Stimulated activated CD8-positive, alpha-beta memory T cell treated with anti-CD3 and anti-CD28 coated beads, Interleukin-15, amount 100 ng/mL, for 24 hours (primary cell): Measurements from ENCODE around the gene RTP5.
"Not testable (repeated sequence)": the region's sequence is repeated elsewhere in the genome, so short reads cannot be mapped to it uniquely, and the experiment has no call there.

Source experiments
- DNase-seq: peaks from one replicate; pipeline ENCODE4 v3.0.0-alpha.2; 2020; ENCODE audit warnings: low read depth

Gene RTP5

DNA sequence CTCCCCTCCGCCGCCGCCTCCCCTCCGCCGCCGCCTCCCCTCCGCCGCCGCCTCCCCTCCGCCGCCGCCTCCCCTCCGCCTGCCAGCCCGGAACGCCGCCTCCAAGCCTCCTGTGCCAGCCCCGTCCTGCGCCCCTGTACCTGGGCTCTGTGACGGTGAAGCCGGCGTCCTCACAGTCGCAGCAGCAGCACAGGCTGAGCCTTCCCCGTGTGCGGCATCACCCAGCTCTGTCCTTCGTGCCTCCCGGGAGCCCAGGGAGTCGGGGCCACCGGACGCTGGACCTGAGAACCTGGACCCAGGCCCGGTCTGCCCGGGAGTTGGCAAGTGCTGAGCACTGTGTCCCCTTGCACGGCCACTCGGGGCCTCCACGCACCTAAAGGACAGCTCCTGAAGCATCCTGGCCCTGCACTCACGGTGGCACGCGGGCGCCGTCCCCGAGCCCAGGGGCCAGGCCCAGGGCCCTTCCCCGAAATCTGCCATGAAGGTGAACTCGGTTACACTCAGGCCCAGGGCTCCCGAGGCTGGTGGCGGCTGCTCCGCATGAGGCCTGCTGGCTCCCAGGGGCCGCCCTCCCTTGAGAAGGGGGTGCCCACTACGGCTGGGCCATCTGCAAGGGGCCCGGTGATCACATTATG is 32.9 kb downstream of the RTP5 start:
- no peak for DNase-seq

GRCh38 chr2:241903121-241904010 is 33.8 kb downstream of the RTP5 start:
- DNase-seq = no peak

DNA sequence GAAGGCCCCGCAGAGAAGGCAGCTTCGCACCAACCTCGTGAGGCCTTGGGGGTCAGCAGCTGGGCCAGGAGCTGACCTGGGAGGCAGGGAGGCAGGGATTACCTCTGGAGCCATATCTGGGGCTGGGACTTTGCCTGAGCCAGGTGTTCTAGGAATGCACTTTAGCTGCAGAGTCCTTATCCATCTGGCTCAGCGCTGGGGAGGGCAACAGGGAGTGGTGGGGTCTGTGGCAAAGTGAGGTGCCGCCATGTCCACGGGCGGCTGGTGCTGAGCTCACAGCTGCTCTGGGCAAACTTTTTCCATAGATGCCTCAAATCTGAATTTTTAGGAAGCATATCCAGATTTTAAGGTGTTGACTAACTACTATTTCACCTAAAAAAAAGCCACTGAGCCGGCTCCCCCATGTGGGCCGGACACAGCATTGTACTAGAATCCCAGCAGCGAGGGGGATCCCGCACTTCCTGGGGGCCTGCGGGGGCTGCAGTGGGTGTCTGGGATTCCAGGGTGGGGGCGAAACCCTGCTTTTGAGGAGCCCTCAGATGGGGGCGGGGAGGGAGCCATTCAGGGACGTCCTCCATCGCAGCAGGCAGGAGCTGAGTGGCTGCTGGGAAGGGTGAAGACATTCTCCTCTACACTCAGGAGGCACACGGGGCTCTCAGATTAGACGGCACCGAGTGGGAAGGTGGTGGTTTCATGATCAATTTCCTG is 34.6 kb downstream of the RTP5 start:
- no peak for DNase-seq

GRCh38 chr2:241904791-241905710 is 35.5 kb downstream of the RTP5 start:
- no peak for DNase-seq

DNA sequence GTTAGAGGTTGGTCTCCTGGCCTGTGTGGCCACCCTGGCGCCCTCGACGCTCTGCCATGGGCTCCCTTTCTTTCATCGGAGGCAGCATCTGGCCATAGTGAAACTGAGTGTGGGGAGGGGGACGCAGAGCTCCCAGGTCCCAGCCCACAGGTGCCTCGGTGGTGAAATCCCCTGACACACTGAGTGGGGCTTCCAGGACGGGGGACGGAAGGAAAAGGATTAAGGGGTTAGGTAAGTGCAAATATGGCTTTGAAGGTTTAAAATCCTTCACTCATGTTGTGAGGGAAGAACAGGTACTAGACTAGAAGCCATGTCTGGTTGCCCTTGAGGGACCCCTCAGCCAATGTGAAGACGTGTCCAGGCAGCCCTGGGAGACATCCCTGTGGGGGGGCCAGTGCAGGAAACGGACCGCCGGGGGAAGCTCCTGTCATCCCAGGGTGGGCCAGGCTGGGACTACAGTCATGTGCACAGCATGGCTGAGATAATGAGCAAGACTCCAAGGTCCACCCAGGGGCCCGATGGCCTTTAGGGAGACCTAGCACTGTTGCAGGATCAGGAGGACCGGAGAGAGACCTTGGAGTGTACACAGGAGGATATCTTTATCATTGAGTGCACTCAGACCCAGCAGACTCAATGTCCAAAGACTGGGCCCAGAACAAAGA is 36.3 kb downstream of the RTP5 start:
- DNase-seq = no peak

DNA sequence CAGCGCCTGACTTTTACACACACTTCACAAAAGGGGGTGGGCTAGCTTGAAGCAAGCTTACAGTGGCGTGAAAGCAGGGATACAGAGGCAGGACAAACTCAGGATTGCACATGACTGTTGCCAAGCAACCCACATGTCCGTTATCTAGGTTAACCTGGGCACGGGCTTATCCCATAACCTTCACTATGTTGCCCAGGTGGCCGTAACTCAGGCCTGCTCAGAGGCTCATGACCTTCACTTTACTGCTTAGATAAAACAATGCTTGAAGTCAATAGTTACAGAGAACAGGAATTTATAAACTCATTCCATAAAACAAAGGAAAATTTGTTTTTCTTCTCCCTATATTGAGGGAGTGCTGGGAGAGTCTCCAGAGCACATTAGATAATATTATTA is 36.8 kb downstream of the RTP5 start:
- DNase-seq = not testable (repeated sequence)

- DNase-seq = no peak
Measured at GRCh38 chr2:241906826-241907570, 37.5 kb downstream of the RTP5 start.

DNA sequence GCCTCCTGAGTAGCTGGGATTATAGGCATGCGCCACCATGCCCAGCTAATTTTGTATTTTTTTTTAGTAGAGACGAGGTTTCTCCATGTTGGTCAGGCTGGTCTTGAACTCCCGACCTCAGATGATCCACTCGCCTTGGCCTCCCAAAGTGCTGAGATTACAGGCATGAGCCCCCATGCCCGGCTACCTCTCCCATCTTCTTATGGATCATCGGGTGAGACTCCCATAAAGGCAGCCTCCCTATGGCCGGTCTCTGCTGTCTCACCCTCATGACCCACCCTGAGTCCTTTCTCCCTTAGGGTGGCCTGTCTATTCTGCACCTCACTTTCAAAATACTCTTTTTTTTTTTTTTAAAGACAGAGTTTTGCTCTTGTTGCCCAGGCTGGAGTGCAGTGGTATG is 38.3 kb downstream of the RTP5 start:
- DNase-seq = not testable (repeated sequence)

GRCh38 chr2:241908686-241909420 is 39.3 kb downstream of the RTP5 start:
- no peak for DNase-seq

DNA sequence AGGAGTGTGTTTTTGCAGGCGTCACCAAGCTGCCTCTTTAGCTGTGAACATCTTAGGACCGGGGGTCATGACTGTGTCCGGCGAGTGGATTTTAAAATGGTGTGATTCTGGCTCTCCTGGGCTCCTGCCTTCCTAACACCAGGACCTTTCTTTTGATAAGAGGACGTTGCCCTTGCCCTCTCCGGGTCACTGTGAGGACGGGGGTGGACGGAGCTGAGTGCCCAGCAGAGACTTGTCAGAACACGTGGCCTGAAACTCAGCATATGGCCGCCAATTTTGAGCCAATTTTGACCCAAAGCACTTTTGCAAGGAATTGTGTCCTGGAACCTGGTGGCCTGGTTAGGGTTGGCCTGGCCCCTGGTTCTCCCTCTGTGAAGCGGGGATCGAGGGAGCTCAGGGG is 40.2 kb downstream of the RTP5 start:
- DNase-seq = no peak

- no peak for DNase-seq
Measured at GRCh38 chr2:241910604-241911520, 41.3 kb downstream of the RTP5 start.

DNA sequence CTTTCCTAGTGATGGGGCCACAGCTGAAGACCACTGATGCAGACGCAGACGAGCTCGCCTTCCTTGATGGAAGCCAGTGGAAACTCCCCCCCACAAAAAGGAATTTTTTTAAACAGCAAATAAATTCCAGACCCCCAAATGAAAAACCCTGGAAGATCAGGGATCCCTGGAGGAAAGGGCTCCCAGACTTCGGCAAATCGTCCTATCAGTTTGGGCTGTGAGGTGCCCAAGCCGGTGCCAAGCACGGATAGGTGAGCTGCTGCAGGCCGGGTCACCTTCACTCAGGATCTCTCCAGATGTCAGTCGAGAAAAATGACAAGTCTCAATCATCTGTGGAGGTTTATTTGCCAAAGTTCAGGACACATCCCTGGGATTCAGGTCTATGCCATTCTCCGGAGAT is 42.0 kb downstream of the RTP5 start:
- DNase-seq = no peak

- no peak for DNase-seq
Measured at GRCh38 chr2:241912021-241912555, 42.6 kb downstream of the RTP5 start.

DNA sequence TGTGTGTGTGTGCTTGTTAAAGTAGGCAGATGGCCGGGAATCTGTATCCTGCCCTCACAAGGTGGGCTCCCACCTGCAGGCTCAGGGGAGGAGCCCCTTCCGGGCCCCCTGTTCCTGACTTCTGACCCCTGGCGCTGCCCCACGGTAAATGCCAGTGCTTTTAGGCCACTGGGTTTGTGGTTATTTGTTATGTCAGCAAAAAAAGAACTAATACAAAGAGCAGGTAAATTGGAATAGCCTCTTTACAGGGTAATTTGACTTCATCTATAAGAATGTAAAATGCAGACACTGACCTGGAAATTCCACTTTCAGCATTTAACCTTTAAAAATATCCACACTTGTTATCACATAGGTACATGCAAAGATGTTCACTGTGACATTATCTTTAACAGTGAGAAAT is 44.2 kb downstream of the RTP5 start:
- DNase-seq = no peak

- DNase-seq = no peak
Measured at GRCh38 chr2:241914542-241914941, 45.0 kb downstream of the RTP5 start.

DNA sequence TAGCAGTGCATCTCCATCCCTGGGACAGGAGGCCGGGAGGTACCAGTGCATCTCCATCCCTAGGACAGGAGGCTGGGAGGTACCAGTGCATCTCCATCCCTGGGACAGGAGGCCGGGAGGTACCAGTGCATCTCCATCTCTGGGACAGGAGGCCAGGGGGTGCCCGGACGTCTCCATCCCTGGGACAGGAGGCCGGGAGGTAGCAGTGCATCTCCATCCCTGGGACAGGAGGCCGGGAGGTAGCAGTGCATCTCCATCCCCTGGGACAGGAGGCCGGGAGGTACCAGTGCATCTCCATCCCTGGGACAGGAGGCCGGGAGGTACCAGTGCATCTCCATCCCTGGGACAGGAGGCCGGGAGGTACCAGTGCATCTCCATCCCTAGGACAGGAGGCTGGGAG is 52.1 kb downstream of the RTP5 start:
- not testable (repeated sequence) for DNase-seq

DNA sequence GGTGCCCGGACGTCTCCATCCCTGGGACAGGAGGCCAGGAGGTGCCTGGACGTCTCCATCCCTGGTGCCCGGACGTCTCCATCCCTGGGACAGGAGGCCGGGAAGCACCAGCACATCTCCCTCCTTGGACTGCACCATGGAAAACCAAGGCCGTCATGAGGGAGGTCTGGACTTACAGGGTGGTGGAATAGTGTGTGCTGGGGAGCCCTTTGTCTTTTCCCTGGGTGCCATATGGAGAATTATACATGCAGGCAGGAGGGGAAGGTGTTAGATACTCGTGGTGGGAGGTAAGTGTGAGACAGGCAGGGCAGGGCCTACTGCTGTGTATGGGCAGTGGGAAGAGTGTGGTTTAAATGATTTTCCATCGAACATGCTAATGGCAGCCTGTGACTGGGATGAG is 52.9 kb downstream of the RTP5 start:
- DNase-seq = no peak

GRCh38 chr2:241922816-241923601 is 53.5 kb downstream of the RTP5 start:
- not testable (repeated sequence) for DNase-seq
